Testis (tissue), 3 donors: ENCODE measurements around the gene RABGAP1L. TPM values are rescaled to one million over a fixed set of nuclear protein-coding genes. Genes with fewer than 3 reads are reported as not detected.
"Not testable (repeated sequence)": the region's sequence is repeated elsewhere in the genome, so short reads cannot be mapped to it uniquely, and the experiment has no call there.

Source experiments
- DNase-seq: peaks from one replicate; pipeline ENCODE4 v3.0.0-alpha.2; 2019
- H3K27ac ChIP-seq, 2 donors: fragments of 200-600 bp; sonication (generic); one replicate each; pipeline ENCODE4 v1.5.1; 2019
- H3K27me3 ChIP-seq: fragments of 200-600 bp; sonication (generic); one replicate; pipeline ENCODE4 v1.5.1; 2019
- H3K36me3 ChIP-seq: fragments of 200-600 bp; sonication (generic); one replicate; pipeline ENCODE4 v1.5.1; 2017; ENCODE audit warnings: low read depth; ENCODE audit errors: missing control alignments
- H3K4me1 ChIP-seq: fragments of 200-600 bp; sonication (generic); one replicate; pipeline ENCODE4 v1.5.1; 2019
- H3K4me3 ChIP-seq, 2 donors: fragments of 200-600 bp; sonication (generic); one replicate each; pipeline ENCODE4 v1.5.1; 2017 to 2019
- H3K9me3 ChIP-seq: fragments of 200-600 bp; sonication (generic); one replicate; pipeline ENCODE4 v1.5.1; 2017
- POLR2A ChIP-seq: fragments of 450-650 bp; IDR thresholded peaks from one replicate; pipeline ENCODE4 v1.6.1; 2017; ENCODE audit warnings: antibody characterized with exemption, mild to moderate bottlenecking, moderate library complexity
- WGBS, 2 donors: methylation state at CpG; one replicate each; pipeline ENCODE4 v1.1.5; 2018; 5-methylcytosine and 5-hydroxymethylcytosine counted together
- intact Hi-C: fragments of 100-400 bp; cut with DNase I; formaldehyde crosslinking; loops from one replicate; pipeline ENCODE4 v1.15.1; 2023; ENCODE audit warnings: low total_unique reads
- polyA plus RNA-seq: library from polyadenylated mRNA; stranded (reverse); fragments of 350-450 nt; fragmentation: Illumina TruSeq; extraction: RNeasy Lipid Tissue Mini Kit (QIAGEN cat#74804); gene quantifications from one replicate; pipeline ENCODE4 v1.2.3, GENCODE V29; 2014; ENCODE audit warnings: low read depth, low replicate concordance; ENCODE audit not compliant: insufficient read depth
- total RNA-seq, 2 donors: library from RNA; depleted of rRNA; stranded (reverse); fragments of >200 nt; gene quantifications; one replicate each; pipeline ENCODE4 v1.2.3, GENCODE V29; 2016
- TF ChIP-seq, protein P1 (sequence below), 3 experiments: fragments of 450-650 bp in 2 of 3; fragments of 200-600 bp in 1 of 3; sonication (generic) in 1 of 3; IDR thresholded peaks; one replicate each; pipeline ENCODE4 v1.5.1; 2016 to 2019; ENCODE audit warnings: antibody characterized with exemption in 3 of 3, mild to moderate bottlenecking in 2 of 3, moderate library complexity in 1 of 3

RABGAP1L gene
- total and polyA plus RNA-seq, 3 donors from 2014 or later: 40.5 to 53.1 (median 49.5) TPM

DNA sequence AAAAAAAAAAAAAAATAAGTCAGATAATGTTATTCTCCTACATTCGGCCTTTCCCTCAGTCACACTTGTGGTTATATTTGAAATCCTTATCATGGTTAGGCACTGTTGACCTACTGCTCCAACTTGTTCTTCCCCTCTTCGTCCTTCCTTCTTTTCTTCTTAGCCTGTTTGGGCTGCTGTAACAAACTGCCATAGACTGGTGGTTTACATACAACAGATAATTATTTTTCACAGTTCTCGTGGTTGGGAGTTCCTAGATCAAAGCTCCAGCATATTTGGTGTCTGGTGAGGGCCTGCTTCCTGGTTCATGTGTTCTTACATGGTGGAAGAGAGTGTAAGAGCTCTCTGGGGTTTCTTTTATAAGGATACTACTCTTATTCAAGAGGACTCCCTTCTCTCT is 73.4 kb downstream of the RABGAP1L start:
- Histone ChIP-seq H3K4me1 (no peaks in the 10 kb centered on the region), H3K36me3 (no peaks in the 10 kb centered on the region), H3K27ac (no peak overlapping the region), H3K4me3 (no peak overlapping the region), H3K27me3 (no peaks in the 10 kb centered on the region), H3K9me3 (no peaks in the 10 kb centered on the region)
- no peak for DNase-seq
- intact Hi-C loops: no loop called here
- TF ChIP-seq, protein P1, sequence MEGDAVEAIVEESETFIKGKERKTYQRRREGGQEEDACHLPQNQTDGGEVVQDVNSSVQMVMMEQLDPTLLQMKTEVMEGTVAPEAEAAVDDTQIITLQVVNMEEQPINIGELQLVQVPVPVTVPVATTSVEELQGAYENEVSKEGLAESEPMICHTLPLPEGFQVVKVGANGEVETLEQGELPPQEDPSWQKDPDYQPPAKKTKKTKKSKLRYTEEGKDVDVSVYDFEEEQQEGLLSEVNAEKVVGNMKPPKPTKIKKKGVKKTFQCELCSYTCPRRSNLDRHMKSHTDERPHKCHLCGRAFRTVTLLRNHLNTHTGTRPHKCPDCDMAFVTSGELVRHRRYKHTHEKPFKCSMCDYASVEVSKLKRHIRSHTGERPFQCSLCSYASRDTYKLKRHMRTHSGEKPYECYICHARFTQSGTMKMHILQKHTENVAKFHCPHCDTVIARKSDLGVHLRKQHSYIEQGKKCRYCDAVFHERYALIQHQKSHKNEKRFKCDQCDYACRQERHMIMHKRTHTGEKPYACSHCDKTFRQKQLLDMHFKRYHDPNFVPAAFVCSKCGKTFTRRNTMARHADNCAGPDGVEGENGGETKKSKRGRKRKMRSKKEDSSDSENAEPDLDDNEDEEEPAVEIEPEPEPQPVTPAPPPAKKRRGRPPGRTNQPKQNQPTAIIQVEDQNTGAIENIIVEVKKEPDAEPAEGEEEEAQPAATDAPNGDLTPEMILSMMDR (IDR thresholded peaks at IDR 0.05): no peak
- no peak for TF ChIP-seq POLR2A
- WGBS, 2 donors: 91% methylated on average over 3 of the region's 3 CpGs

GRCh38 chr1:174238845-174239501 is 79.7 kb downstream of the RABGAP1L start:
- H3K4me3 ChIP-seq, H3K9me3 ChIP-seq, DNase-seq, intact Hi-C loops, H3K4me1 ChIP-seq, H3K36me3 ChIP-seq, H3K27me3 ChIP-seq, H3K27ac ChIP-seq: not testable (repeated sequence)
- 95% methylated on average over 28 to 31 of the region's 31 CpGs for WGBS, 2 donors

GRCh38 chr1:174239541-174239940 is 80.2 kb downstream of the RABGAP1L start:
- no peaks in the 10 kb centered on the region for H3K36me3 ChIP-seq
- TF ChIP-seq POLR2A: no peak
- TF ChIP-seq, protein P1 (IDR thresholded peaks at IDR 0.05): no peak
- H3K4me1 ChIP-seq: no peaks in the 10 kb centered on the region
- DNase-seq: no peak
- intact Hi-C loops: no loop called here
- 90 to 91% methylated on average over 1 of the region's 1 CpG for WGBS, 2 donors
- H3K4me3 ChIP-seq: no peak overlapping the region
- no peaks in the 10 kb centered on the region for H3K27me3 ChIP-seq
- no peaks in the 10 kb centered on the region for H3K9me3 ChIP-seq
- H3K27ac ChIP-seq: no peak overlapping the region

GRCh38 chr1:174242856-174243255 is 83.5 kb downstream of the RABGAP1L start:
- WGBS, 2 donors: 94 to 95% methylated on average over 2 of the region's 2 CpGs
- intact Hi-C loops: no loop called here

DNA sequence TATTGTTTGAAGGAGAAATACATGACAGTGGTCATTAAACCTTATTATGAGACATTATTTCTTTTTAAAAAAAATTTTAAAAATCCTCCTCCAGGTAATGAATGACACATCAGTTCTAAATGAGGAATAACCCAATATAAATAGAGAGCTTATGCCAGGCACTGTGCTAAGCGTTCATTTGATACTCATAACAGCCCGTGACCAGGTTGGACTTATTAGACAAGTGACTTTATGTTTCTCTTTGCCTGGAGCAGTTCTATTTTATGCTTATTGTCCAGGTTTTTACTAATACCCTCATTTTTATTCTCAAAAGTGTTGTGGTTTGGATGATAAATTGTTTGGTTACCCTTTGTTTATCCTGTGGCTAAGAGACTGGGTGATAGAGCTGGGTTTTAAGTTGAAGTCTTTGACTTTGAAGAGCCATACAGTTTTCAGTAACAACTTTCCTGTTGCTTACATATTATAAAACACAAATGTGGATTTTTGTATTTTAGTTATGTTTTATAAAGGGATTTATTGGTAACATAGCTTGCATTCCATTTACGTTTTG is 84.2 kb downstream of the RABGAP1L start:
- Histone ChIP-seq H3K9me3 (no peaks in the 10 kb centered on the region), H3K36me3 (no peaks in the 10 kb centered on the region), H3K27ac (no peak overlapping the region), H3K4me1 (no peaks in the 10 kb centered on the region), H3K4me3 (no peak overlapping the region), H3K27me3 (no peaks in the 10 kb centered on the region)
- WGBS, 2 donors: 76 to 97% methylated on average over 3 of the region's 3 CpGs
- intact Hi-C loops: no loop called here
- DNase-seq: no peak
- no peak for TF ChIP-seq POLR2A
- TF ChIP-seq, protein P1 (IDR thresholded peaks at IDR 0.05): no peak

More at GRCh38 chr1:174242856-174243255, 83.5 kb downstream of the RABGAP1L start:
- no peak for DNase-seq
- TF ChIP-seq, protein P1 (IDR thresholded peaks at IDR 0.05): no peak
- TF ChIP-seq POLR2A: no peak
- H3K27ac ChIP-seq: no peak overlapping the region
- no peaks in the 10 kb centered on the region for H3K36me3 ChIP-seq
- H3K9me3 ChIP-seq: no peaks in the 10 kb centered on the region
- H3K4me1 ChIP-seq: no peaks in the 10 kb centered on the region
- no peaks in the 10 kb centered on the region for H3K27me3 ChIP-seq
- no peak overlapping the region for H3K4me3 ChIP-seq
